GM23338 (cell line): ENCODE results near the gene SNCB. TPM values are rescaled to one million over a fixed set of nuclear protein-coding genes. Genes with fewer than 3 reads are reported as not detected.

ENCODE experiments used
- ATAC-seq: fragments of 200-7000 bp; cut with Tn5 transposase; 3 replicates; pipeline ENCODE4 v1.9.1; 2020
- DNase-seq: peaks from one replicate; pipeline ENCODE4 v3.0.0-alpha.2; 2015; ENCODE audit warnings: low spot score
- H2AFZ ChIP-seq: fragments of 200-600 bp; sonication (generic); 2 replicates; pipeline ENCODE4 v1.8.0; 2016; ENCODE audit warnings: antibody characterized with exemption, mild to moderate bottlenecking, moderate library complexity
- H3F3A ChIP-seq: fragments of 200-600 bp; sonication (generic); replicated peaks from 2 replicates; pipeline ENCODE4 v1.8.0; 2017; ENCODE audit warnings: antibody characterized with exemption, mixed run types, low read depth
- H3K27ac ChIP-seq: fragments of 200-600 bp; sonication (generic); 2 replicates; pipeline ENCODE4 v1.6.1; 2016; ENCODE audit warnings: low read depth
- H3K27me3 ChIP-seq: fragments of 200-600 bp; sonication (generic); 2 replicates; pipeline ENCODE4 v1.8.0; 2016; ENCODE audit warnings: mild to moderate bottlenecking, mixed run types, moderate library complexity; ENCODE audit not compliant: insufficient read depth
- H3K36me3 ChIP-seq: fragments of 200-600 bp; sonication (generic); 2 replicates; pipeline ENCODE4 v1.8.0; 2016; ENCODE audit warnings: mild to moderate bottlenecking; ENCODE audit not compliant: insufficient read depth
- H3K4me1 ChIP-seq: fragments of 200-600 bp; sonication (generic); 2 replicates; pipeline ENCODE4 v1.8.0; 2016; ENCODE audit warnings: mild to moderate bottlenecking, moderate library complexity; ENCODE audit not compliant: insufficient read depth
- H3K4me2 ChIP-seq: fragments of 200-600 bp; sonication (generic); 2 replicates; pipeline ENCODE4 v1.7.1; 2017; ENCODE audit warnings: mixed run types
- H3K4me3 ChIP-seq: fragments of 200-600 bp; sonication (generic); 2 replicates; pipeline ENCODE4 v1.6.1; 2016; ENCODE audit warnings: mixed run types
- H3K79me2 ChIP-seq: fragments of 200-600 bp; sonication (generic); replicated peaks from 2 replicates; pipeline ENCODE4 v1.8.0; 2017; ENCODE audit warnings: mild to moderate bottlenecking; ENCODE audit not compliant: insufficient read depth
- H3K9me2 ChIP-seq: fragments of 200-600 bp; sonication (generic); 2 replicates; pipeline ENCODE4 v1.8.0; 2017; ENCODE audit not compliant: insufficient read depth
- H4K20me1 ChIP-seq: fragments of 200-600 bp; sonication (generic); replicated peaks from 2 replicates; pipeline ENCODE4 v1.8.0; 2017; ENCODE audit warnings: mild to moderate bottlenecking; ENCODE audit not compliant: insufficient read depth
- H3K27ac Mint-ChIP-seq: 2 replicates; pipeline ENCODE4 v1.8.0; 2020; ENCODE audit warnings: inconsistent platforms, mild to moderate bottlenecking, moderate library complexity, mixed read lengths
- H3K27me3 Mint-ChIP-seq: 3 replicates; pipeline ENCODE4 v1.8.0; 2022; ENCODE audit warnings: low read depth, mild to moderate bottlenecking, moderate library complexity, mixed read lengths, inconsistent platforms; ENCODE audit not compliant: insufficient read depth, poor library complexity
- H3K36me3 Mint-ChIP-seq: 3 replicates; pipeline ENCODE4 v1.8.0; 2021; ENCODE audit warnings: low read depth, mild to moderate bottlenecking, inconsistent platforms, moderate library complexity, mixed read lengths
- H3K4me1 Mint-ChIP-seq: 3 replicates; pipeline ENCODE4 v1.8.0; 2020; ENCODE audit warnings: mild to moderate bottlenecking, inconsistent platforms, mixed read lengths
- H3K4me3 Mint-ChIP-seq: 3 replicates; pipeline ENCODE4 v1.8.0; 2021; ENCODE audit warnings: moderate library complexity, mild to moderate bottlenecking, inconsistent platforms, mixed read lengths
- H3K9me3 Mint-ChIP-seq: 3 replicates; pipeline ENCODE4 v1.8.0; 2020; ENCODE audit warnings: moderate library complexity, mild to moderate bottlenecking, inconsistent platforms, mixed read lengths
- CREB1 ChIP-seq: fragments of 250-450 bp; sonication (Bioruptor Pico); IDR thresholded peaks from 2 replicates; pipeline ENCODE4 v1.5.0; 2020; ENCODE audit warnings: low read depth, mild to moderate bottlenecking, moderate library complexity
- CTCF ChIP-seq, 2 experiments: fragments of 200-600 bp in 1 of 2; sonication (generic) in 1 of 2; conservative IDR thresholded peaks; 2 replicates each; pipeline versions ENCODE4 v1.5.1 to v1.6.1; 2016 to 2017; ENCODE audit warnings: antibody characterized with exemption in 2 of 2, low read depth in 2 of 2, mild to moderate bottlenecking in 2 of 2, moderate library complexity in 1 of 2
- EZH2 ChIP-seq: fragments of 200-600 bp; sonication (generic); IDR thresholded peaks from one replicate; pipeline ENCODE4 v1.8.0; 2017; ENCODE audit warnings: antibody characterized with exemption, mild to moderate bottlenecking, low read depth; ENCODE audit not compliant: unreplicated experiment
- EZH2phosphoT487 ChIP-seq: fragments of 200-600 bp; sonication (generic); IDR thresholded peaks from one replicate; pipeline ENCODE4 v1.8.1; 2018; ENCODE audit warnings: antibody characterized with exemption; ENCODE audit not compliant: unreplicated experiment
- JUNB ChIP-seq: IDR thresholded peaks from one replicate; pipeline ENCODE4 v1.6.1; 2016; ENCODE audit warnings: antibody characterized with exemption; ENCODE audit not compliant: unreplicated experiment
- NANOG ChIP-seq: IDR thresholded peaks from 2 replicates; pipeline ENCODE4 v1.6.1; 2016; ENCODE audit warnings: antibody characterized with exemption, borderline replicate concordance
- POLR2AphosphoS5 ChIP-seq: IDR thresholded peaks from 2 replicates; pipeline ENCODE4 v1.6.1; 2016; ENCODE audit warnings: antibody characterized with exemption, low read depth
- STAT1 ChIP-seq: IDR thresholded peaks from one replicate; pipeline ENCODE4 v1.6.1; 2016; ENCODE audit warnings: antibody characterized with exemption; ENCODE audit not compliant: unreplicated experiment
- ZNF114 ChIP-seq: fragments of 250-450 bp; sonication (Bioruptor Pico); IDR thresholded peaks from 2 replicates; pipeline ENCODE4 v1.5.0; 2020; ENCODE audit warnings: mild to moderate bottlenecking, moderate library complexity
- polyA plus RNA-seq: library from polyadenylated mRNA; unstranded; fragments of >200 nt; fragmentation: Nextera tagmentation; extraction: Ambion mirVana; gene quantifications from 2 replicates; pipeline ENCODE4 v1.2.1, GENCODE V29; 2016
- total RNA-seq: library from RNA; depleted of rRNA; stranded (reverse); fragments of >200 nt; shearing (Covaris generic); gene quantifications from 2 replicates; pipeline ENCODE4 v1.2.3, GENCODE V29; 2014
- TF ChIP-seq, protein P1 (sequence below): IDR thresholded peaks from 2 replicates; pipeline ENCODE4 v1.6.1; 2016; ENCODE audit warnings: antibody characterized with exemption
- TF ChIP-seq, protein P2 (sequence below): IDR thresholded peaks from one replicate; pipeline ENCODE4 v1.6.1; 2018; ENCODE audit warnings: antibody characterized with exemption; ENCODE audit not compliant: unreplicated experiment

SNCB gene
- total and polyA plus RNA-seq, 2 experiments from 2014 or later, result 3.6 to 13.5 TPM

DNA sequence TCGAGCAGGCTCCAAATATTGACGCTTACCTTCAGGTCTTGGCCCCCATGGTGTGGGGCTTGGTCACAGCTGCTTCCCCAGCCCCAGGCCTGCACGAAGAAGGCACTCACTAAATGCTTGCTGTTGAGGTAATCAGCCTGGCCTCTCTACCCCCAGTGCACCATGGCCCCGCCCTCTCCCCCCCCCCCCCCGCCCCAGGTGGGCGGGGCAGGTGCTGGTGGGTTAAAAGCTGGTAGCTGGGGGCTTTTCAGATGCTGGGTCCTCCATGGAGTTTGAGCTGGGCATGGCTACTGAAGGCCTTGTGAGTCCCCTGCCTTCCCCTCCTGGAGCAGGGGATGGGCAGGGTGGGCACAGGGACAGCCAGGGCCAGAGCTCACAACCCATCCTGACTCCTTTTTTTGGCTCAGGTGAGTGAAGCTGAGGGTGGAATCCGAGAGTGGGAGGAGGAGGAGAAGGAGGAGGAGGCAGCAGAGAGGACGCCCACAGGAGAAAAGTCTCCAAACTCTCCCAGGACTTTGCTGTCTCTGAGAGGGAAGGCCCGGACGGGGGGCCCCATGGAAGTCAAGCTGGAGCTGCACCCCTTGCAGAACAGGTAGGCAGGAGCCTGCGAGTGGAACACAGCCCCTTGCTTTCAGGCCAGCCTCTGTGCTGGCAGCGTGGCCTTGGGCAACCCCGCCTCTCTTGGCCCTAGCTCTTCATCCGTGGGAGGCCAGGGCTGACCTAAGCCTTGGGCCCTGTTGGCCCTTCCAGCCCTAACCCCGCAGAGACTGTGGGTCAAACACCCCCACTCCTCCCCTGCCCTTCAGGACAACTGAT, 12.5 kb upstream of the SNCB start:
- Histone ChIP-seq H3K27me3 (no peaks in the 10 kb centered on the region), H3K4me2 (no peak overlapping the region), H3K4me1 (peaks cover 4% of the 10 kb centered on the region; the same call in 1 of the 2 replicates), H3K4me3 (no peak overlapping the region), H3K9me2 (no peaks in the 10 kb centered on the region), H3K36me3 (no peaks in the 10 kb centered on the region), H3K79me2 (no peaks in the 10 kb centered on the region), H2AFZ (peak overlapping the region; percentile 59; the same call in 1 of the 2 replicates), H3F3A (0 out of 2 replicates have a peak, but pooled peaks cover 5% of the 10 kb centered on the region), H4K20me1 (no peaks in the 10 kb centered on the region), H3K27ac (no peak overlapping the region)
- DNase-seq, result no peak
- Mint-ChIP-seq H3K36me3 (no peaks in the 10 kb centered on the region), H3K4me3 (no peak overlapping the region), H3K9me3 (no peaks in the 10 kb centered on the region; the same call in 2 of the 3 replicates), H3K4me1 (peaks cover 27% of the 10 kb centered on the region), H3K27me3 (peaks cover 13% of the 10 kb centered on the region), H3K27ac (no peak overlapping the region)
- TF ChIP-seq ZNF114 (no peak), STAT1 (no peak), CREB1 (no peak), CTCF (conservative IDR thresholded peaks at IDR 0.05; ENCODE audit: low read depth in 2 of 2) (no peak), POLR2AphosphoS5 (no peak), JUNB (no peak), NANOG (no peak)
- no peak for ATAC-seq

GRCh38 chr5:176640616-176641015, 10.3 kb upstream of the SNCB start:
- H3K4me3 ChIP-seq, result no peak overlapping the region
- Mint-ChIP-seq H3K27ac (no peak overlapping the region), H3K9me3 (no peaks in the 10 kb centered on the region; the same call in 2 of the 3 replicates), H3K4me3 (no peak overlapping the region), H3K36me3 (no peaks in the 10 kb centered on the region), H3K27me3 (peaks cover 18% of the 10 kb centered on the region), H3K4me1 (peaks cover 34% of the 10 kb centered on the region)
- H4K20me1 ChIP-seq, result no peaks in the 10 kb centered on the region
- no peaks in the 10 kb centered on the region for H3K36me3 ChIP-seq
- no peaks in the 10 kb centered on the region for H3K4me1 ChIP-seq
- H3K27me3 ChIP-seq, result no peaks in the 10 kb centered on the region
- no peak overlapping the region for H3K4me2 ChIP-seq
- ATAC-seq (no peak), DNase-seq (no peak)
- H3K79me2 ChIP-seq, result no peaks in the 10 kb centered on the region
- H3K27ac ChIP-seq, result no peak overlapping the region
- no peaks in the 10 kb centered on the region for H3F3A ChIP-seq
- no peak overlapping the region for H2AFZ ChIP-seq
- no peaks in the 10 kb centered on the region for H3K9me2 ChIP-seq
- TF ChIP-seq JUNB, result no peak
- no peak for TF ChIP-seq NANOG
- no peak for TF ChIP-seq ZNF114
- TF ChIP-seq, protein P1, sequence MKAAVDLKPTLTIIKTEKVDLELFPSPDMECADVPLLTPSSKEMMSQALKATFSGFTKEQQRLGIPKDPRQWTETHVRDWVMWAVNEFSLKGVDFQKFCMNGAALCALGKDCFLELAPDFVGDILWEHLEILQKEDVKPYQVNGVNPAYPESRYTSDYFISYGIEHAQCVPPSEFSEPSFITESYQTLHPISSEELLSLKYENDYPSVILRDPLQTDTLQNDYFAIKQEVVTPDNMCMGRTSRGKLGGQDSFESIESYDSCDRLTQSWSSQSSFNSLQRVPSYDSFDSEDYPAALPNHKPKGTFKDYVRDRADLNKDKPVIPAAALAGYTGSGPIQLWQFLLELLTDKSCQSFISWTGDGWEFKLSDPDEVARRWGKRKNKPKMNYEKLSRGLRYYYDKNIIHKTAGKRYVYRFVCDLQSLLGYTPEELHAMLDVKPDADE, result no peak
- TF ChIP-seq EZH2, result no peak
- TF ChIP-seq, protein P2, sequence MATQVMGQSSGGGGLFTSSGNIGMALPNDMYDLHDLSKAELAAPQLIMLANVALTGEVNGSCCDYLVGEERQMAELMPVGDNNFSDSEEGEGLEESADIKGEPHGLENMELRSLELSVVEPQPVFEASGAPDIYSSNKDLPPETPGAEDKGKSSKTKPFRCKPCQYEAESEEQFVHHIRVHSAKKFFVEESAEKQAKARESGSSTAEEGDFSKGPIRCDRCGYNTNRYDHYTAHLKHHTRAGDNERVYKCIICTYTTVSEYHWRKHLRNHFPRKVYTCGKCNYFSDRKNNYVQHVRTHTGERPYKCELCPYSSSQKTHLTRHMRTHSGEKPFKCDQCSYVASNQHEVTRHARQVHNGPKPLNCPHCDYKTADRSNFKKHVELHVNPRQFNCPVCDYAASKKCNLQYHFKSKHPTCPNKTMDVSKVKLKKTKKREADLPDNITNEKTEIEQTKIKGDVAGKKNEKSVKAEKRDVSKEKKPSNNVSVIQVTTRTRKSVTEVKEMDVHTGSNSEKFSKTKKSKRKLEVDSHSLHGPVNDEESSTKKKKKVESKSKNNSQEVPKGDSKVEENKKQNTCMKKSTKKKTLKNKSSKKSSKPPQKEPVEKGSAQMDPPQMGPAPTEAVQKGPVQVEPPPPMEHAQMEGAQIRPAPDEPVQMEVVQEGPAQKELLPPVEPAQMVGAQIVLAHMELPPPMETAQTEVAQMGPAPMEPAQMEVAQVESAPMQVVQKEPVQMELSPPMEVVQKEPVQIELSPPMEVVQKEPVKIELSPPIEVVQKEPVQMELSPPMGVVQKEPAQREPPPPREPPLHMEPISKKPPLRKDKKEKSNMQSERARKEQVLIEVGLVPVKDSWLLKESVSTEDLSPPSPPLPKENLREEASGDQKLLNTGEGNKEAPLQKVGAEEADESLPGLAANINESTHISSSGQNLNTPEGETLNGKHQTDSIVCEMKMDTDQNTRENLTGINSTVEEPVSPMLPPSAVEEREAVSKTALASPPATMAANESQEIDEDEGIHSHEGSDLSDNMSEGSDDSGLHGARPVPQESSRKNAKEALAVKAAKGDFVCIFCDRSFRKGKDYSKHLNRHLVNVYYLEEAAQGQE, result no peak
- TF ChIP-seq CTCF (conservative IDR thresholded peaks at IDR 0.05; ENCODE audit: low read depth in 2 of 2), result no peak
- no peak for TF ChIP-seq EZH2phosphoT487
- no peak for TF ChIP-seq CREB1
- no peak for TF ChIP-seq STAT1
